Midbrain (tissue), 1 donor: ENCODE data around the gene PLTP.
A peak's percentile ranks its signal among the peaks of the same experiment; 100 is the strongest.
"Not testable (repeated sequence)": the region's sequence is repeated elsewhere in the genome, so short reads cannot be mapped to it uniquely, and the experiment has no call there.

ENCODE experiments used
- DNase-seq: peaks from one replicate; lab custom pipeline; 2025; lab: John Stamatoyannopoulos, UW

Gene PLTP

DNA sequence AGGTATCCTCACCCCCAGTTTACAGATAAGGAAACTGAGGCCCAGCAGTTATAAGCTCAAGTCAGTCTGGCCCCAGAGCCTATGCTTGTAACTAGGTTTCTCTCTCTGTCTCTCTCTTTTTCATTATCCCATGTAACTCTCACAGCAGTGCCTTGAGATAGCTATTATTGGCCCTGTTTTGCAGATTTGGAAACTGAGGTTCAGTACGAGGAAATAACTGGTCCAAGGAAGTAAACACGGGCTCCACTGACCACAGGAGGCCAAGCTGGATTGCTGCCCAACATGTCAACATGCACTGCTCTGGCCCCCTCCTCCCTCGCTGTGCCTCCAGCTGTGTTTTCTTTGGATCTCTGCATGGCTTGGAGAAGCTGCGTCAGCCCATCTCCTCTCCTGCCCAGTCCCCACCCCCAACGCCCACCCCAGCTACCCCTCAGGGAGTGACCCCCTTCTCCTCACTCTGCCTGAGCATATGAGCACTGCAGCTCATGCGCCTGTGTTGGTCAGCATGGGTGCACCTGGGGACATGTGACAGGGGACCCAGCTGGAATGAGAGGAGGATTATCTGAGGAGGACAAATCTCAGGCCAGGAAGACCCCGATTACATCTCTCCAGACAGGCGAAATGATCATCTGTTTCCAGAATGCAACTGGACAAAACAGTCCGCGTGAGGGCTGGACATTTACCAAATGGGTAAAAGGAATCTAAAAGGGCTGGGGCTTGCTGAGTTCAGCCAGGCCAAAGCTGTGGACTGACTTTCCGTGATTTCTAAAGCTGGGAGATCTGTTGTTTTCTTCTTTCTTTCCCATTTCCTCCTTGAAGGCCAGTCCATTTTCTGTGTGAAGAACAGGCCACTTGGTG lies 7.8 kb upstream of the PLTP start:
- DNase-seq: no peak

DNA sequence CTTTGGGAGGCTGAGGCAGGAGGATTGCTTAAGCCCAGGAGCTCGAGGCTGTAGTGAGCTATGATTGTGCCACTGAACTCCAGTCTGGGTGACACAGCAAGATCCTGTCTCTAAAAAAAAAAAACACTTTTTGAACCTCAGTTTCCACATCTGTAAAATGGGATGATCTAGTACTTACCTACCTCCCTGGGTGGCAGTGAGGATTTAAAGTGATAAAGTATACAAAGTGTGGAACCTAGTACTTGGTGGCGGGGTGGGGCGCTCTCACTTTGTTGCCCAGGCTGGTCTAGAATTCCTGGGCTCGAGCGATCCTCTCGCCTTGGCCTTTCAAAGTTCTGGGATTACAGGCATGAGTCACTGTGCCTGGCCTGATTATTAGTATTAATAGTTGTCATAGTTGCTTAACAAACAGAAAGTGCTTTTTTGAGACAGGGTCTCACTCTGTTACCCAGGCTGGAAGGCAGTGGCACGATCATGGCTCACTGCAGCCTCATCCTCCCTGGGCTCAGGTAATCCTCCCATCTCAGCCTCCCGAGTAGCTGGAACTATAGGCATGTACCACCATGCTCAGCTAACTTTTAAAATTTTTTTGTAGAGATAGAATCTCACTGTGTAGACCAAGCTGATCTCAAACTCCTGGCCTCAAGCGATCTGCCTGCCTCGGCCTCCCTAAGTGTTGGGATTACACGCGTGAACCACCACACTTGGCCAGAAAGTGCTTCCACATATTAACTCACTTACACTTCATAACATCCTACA lies 7.0 kb upstream of the PLTP start:
- no peak for DNase-seq

DNA sequence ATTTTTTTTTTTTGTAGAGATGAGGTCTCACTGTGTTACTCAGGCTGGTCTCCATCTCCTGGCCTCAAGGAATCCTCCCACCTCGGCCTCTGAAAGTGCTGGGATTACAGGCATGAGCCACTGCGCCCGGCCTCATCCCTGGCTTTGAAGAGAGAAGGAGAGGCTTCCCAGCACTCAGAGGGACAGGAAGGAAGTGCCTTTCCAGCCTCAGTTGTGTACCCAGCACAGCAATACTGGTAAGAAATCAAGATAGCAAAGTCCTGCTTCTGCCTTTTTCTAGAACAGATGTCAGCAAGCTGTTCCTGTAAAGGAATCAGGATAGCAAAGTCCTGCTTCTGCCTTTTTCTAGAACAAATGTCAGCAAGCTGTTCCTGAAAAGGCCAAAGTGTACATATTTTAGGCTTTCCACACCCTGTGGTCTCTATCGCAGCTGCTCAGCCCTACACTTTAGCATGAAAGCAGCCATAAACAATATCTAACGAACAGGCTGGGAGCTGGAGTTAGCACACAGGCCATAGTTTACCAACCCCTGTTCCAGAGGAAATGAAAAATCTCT lies 6.3 kb upstream of the PLTP start:
- DNase-seq: no peak

DNA sequence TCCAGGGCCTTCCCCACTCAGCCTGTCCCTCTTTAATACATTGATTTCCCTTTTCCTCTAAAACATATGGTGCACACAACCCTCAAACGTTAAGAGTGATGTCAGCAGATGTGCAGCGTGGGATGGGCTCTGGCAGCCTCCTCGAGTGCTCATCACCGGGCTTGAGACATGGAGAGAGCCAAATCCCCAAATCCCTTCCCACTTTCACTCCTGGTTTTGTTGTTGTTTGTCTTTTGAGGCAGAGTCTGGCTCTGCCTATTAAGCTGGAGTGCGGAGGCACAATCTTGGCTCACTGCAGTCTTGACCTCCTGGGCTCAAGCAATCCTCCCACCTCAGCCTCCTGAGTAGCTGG lies 5.8 kb upstream of the PLTP start:
- no peak for DNase-seq

DNA sequence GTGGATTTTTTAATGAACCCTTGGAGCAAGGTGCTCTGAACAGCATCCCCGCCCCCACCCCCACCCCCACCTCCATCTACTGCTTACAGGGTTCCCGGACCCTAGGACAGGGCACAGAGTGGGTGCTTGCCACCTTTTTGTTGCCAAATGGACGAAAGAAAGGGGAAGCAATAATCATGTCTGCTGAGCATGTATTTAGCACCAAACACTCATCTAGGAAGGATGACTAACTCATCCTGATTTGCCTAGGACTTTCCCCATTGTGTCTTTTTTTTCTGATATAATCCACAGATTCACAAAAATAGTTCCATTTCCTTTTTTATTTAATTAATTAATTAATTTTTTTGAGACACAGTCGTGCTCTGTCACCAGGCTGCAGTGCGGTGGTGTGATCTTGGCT lies 1.2 kb upstream of the PLTP start:
- no peak for DNase-seq

DNA sequence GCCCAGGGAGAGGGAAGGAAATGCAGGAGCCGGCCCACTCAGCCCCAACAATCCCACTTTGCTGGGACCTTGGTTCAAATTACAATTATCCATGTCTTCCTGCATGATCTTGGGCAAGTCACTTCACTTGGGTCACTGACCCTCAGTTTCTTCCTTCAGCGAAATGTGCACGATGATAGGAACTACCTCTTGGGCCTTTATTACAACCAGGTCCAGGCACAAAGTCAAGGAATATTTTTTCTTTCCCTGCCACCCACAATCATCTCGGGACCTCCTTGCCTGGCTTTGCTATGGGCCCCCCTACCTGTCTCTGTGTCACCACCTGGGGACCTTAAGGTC lies 358 bp upstream of the PLTP start:
- DNase-seq: no peak

DNA sequence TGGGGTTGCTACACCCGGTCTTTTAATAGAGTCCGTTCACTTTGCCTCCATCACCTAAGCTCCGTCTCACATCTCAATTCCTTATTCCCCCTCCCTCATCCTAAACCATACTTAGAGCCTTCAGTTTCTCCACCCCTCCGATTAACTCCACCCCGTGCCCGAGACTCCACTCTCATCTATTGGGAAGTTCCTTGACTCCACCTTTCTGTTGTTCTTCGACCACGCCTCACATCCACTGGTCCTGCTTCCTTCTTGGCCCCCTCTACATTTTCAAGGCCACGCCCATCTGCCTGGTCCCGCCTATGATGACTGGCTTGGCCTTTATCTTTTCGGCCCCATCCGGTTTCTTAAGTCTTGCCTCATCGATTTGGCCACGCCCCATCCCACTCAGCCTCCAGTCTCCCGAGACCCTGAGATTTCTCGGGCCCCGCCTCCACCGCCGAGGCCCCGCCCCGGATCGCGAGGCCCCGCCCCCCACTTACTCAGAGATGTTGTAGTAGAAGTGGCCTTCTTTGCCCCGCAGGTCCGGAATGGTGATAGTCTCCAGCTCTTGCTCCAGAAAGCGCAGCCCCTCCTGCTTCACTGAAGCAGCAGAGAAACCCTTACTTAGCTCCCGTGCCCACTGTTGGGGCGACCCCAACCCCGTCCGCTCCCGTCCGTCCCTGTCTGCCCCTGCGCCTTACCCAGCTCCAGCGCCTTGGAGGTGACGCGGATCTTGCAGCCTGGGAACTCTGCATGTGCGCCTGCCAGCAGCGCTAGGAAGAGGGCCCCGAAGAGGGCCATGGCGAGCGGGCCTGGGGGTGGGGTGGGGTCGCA lies 1.1 kb downstream of the PLTP start:
- peak; percentile 79 for DNase-seq

DNA sequence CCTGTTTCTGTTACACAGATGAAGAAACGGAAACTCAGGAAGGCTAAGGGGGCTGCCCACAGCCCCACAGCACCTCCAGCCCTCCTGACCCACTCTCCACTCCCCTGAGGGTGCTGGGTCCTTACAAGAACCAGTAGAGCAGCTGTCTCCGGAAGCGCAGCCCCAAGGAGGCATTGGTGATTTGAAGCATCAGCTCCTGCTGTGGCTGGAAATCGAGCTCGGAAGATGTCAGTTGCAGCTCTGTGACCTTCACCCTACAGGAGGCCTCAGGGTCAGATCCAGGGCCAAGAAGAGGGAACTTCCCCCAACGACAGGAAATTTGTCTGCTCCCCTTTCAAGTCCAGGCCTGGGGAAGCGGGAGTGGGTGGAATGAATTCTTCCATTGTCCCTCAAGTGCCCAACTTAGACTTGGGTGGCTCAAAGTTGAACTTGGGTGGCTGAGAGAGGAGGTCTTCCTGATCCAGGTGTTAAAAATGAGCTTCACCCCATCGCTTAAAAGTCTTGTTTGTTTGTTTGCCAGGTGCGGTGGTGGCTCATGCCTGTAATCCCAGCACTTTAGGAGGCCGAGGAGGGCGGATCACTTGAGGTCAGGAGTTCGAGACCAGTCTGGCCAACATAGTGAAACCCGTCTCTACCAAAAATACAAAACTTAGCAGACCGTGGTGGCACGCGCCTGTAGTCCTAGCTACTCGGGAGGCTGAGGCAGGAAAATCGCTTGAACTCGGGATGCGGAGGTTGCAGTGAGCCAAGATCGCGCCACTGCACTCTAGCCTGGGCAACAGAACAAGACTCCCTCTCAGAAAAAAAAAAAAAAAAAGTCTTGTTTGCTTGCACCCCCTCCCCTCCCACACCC lies 1.9 kb downstream of the PLTP start:
- DNase-seq: no peak

DNA sequence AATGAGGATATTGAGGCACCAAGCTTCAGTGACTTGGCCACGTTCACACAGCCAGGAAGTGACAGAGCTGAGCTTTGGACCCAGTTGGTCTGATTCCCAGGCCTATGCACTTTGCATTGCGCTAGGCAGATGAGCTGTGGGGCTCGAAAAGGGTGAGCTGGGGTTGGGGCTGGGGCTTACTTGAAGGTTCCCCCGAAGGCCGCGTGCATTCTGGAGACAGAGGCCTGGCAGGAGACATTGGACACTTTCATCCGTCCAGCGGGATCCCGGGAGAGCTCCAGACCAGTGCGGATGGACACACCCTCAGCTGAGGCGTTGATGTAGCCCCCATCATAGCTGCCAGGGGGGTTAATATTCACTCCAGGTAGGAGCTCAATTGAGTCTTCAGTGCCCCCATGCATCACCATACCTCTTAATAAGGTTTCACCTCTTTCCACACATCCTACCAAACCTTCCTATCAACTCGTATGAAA lies 2.6 kb downstream of the PLTP start:
- DNase-seq: no peak

DNA sequence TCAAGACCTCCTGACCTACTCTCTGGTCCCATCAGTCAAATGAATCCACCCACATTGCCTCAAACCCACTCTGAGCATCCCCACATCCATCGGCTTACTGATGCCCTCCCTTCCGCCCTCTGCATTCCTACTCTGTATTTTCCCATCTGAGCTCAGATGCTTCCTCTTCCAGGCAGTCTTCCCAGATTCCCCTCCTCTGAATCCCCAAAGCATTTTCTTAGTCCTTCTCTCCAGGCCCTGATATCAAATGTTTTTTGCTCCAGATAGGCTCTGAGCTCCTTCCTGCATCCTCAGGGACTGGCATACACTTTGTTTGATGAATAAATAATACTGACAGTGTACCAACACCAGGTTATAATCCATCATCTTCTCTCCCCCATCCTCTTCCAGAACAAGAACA lies 3.9 kb downstream of the PLTP start:
- no peak for DNase-seq

DNA sequence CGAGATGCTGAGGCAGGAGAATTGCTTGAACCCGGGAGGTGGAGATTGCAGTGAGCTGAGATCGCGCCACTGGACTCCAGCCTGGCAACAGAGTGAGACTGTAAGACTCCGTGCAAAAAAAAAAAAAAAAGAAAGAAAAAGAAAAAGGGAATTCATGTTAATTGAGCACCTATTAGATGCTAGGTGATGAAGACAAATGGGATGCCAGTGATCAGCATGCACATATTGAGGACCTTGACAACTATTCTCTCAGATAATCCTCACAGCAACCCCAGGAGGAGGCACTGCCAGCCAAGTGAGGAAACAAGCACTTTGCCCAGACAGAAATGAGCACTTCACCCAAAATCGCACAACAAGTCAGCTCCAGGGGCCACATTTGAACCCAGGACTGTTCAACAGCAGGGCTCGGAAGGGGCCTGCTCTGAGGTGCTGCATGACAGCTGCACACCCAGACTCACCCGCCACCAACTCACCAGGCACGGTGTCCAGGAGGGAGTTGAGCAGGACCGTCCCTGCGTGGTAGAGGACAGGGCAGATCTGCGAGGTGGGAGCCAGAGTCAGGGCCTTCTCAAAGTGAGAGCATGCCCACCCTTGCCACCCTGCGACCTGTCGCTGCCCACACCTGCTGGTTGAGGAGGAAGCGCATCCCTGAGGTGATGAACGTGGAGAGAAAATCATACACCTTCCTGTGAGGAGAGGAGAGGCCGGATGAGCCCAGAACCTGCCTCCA lies 4.6 kb downstream of the PLTP start:
- no peak for DNase-seq

DNA sequence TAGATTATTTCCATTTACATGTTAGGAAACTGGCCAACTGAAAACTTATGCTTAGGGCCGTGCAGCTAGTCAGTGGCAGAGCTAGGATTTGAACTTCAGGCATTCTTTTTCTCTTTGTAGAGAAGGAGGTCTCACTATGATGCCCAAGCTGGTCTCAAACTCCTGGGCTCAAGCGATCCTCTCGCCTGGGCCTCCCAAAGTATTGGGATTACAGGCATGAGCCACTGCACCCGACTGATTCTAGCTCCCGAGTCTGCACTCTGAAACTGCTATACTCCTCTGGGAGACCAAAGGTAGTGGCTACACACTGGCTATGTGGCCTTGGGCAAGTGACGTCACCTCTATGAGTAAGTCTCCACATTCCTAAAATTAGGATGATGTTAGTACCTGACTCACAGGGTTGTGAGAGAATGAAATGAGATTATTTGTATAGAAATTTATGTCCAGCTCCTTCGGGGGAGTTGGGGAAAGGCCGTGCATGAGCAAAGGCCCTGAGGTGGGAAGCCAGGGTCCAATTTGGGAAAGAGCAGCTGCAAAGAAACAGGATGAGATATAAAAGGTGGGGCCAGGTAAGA lies 6.4 kb downstream of the PLTP start:
- no peak for DNase-seq

DNA sequence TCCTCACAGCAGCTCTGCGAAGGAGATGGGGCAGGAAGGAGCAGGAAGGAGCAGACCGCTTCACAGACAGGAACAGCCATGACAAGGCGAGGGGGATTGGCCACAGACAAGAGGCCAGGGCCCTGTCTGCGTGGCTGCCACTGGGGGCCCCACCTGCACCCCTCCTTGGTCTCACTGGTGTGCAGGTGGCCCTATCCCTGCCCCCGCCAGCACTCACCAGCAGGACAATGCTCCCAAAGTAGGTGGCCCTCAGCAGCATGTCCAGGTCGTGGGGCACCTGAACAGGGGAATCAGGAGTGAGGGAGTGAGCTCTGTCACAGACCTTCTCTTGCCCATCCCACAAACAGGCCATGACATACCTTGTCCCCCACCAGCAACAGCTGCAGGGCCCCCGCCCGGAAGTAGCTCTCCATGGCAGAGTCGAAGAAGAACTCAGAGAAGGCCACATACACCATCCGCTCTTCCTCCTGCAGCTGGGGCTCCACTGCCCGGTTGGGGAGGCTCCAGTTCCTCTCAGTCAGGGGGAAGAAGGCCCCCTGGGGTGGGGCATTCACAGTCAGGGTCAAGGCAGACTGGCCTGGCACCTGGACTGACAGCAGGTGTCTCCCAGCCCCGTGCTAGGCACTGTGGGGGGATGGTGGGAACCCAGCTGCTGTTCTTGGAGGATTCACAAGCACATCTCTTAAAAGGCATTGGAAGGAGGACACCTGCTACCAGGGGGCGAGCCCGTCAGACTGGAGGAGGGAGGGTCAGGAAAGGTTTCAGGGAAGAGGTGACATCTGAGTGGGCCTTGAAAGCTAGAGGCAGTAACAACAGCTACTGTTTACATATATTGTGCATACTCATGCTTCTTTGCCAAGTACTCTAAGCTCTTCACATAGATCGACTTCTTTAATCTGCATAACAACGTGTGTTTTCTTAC lies 7.1 kb downstream of the PLTP start:
- no peak for DNase-seq

DNA sequence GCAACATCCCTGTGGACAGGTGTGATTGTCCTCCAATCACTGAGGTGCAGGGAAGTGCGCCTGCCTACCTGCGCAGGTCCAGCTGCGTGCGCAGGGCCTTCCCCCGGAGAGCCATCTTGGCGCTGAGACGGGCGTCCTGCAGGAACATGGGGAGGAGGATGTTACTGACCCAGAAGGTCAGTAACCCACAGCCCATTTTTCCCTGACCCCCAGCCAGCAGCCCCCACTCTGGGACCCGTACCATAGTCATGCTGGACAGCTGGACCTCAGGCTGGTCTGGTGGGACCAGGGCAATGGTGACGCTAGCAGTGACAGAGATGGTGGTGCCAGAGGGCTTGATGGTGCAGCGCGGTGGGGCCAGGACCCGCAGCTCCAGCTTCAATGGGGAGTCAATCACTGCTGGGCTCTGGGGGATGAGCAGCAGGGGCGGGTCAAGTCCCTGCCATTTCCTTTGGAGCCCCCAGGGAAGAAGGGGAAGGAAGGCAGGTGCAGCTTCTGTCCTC lies 9.7 kb downstream of the PLTP start:
- no peak for DNase-seq

DNA sequence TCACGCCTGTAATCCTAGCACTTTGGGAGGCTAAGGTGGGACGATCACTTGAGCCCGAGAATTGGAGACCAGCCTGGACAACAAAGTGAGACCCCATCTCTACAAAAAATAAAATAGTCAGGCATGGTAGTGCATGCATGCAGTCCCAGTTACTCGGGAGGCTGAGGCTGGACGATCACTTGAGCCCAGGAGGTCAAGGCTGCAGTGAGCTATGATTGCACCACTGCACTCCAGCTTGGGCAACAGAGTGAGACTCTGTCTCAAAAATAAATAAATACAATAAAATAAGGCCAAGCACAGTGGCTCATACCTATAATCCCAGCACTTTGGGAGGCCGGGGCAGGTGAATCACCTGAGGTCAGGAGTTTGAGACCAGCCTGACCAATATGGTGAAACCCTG lies 10.6 kb downstream of the PLTP start:
- DNase-seq: not testable (repeated sequence)

DNA sequence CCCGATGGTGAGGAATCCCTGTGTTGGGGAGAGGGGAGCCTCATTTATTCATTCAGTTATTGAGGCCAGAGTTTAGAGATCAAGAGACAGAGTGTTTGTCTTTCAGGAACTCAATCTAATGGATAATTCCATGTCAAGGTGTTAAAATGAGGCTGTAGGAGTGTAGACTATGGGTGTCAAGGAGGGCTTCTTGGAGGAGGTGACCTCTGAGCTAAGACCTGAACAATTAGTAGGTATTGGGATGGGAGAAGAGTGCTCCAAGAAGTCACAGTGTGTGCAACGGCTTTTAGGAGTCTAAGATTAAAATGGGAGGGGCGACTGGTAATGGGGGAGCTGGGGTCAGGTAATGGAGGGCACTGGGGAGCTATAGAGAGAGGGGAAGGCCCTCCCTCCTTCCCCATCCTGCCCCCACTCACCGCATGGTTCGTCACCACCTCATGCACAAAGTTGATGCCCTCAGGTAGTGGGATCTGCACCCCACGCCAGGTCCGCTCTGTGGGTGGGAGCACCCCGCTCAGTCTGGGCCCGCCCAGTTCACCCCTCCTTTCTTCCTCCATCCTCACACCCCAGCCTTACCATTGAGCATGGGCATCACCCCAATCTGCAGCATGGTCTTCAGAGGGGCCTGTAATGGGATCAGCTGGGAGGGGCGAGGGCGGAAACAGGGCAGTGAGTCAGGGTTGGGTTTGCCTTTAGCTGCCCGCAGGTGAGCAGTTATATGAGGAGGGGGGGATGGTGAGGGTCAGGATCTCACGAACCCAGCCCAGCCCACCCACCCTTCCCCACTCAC lies 12.7 kb downstream of the PLTP start:
- no peak for DNase-seq

DNA sequence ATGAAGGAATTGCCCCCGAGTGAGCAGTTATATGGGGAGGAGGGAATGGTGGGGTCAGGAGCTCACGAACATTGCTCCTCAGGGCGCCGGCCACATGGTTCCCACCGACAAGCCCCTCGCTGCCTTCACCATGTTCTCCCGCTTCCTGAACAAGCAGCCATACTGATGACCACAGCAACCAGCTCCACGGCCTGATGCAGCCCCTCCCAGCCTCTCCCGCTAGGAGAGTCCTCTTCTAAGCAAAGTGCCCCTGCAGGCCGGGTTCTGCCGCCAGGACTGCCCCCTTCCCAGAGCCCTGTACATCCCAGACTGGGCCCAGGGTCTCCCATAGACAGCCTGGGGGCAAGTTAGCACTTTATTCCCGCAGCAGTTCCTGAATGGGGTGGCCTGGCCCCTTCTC lies 13.7 kb downstream of the PLTP start:
- DNase-seq: no peak

DNA sequence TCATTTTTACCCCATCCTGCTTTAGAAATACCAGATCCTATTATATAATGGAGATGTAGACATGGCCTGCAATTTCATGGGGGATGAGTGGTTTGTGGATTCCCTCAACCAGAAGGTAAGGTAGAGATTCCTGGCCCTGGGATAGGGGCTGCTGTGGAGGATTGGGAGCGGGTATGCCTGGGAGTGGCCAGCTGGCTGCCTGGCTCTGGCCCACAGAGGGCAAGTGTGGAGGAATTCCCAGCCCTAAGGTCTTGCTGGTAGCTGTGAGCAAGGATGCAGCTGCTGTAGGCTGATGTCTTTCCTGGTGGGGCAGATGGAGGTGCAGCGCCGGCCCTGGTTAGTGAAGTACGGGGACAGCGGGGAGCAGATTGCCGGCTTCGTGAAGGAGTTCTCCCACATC lies 14.3 kb downstream of the PLTP start:
- DNase-seq: no peak
